Measurements from ENCODE around the gene JADE3.
"Not testable (repeated sequence)": the region's sequence is repeated elsewhere in the genome, so short reads cannot be mapped to it uniquely, and the experiment has no call there.

The JADE3 gene

DNA sequence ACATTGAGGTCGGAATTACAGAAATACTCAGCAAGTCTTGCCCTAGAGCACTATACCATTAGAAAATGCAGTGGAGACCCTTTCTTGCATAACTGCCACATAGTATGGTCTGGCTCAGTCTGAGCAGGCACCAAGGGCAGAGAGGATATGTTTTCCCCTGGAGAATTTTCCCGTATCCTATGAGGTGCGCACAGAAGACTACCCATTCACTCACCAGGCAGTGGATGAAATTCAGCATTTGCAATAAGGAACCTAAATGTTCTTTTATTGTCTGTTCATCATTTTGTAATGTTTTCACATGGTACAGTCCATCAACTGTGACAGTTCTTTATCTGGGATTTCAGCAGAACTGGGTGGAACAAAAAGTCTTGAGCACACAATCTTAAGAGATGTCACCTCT is 15.5 kb downstream of the JADE3 start:
- DNase-seq = no peak
- in situ Hi-C loops (cut with MboI; ENCODE audit: low pct_unique_long_range_greater_than_20kb, low sequenced_read_pairs) = no loop called here

DNA sequence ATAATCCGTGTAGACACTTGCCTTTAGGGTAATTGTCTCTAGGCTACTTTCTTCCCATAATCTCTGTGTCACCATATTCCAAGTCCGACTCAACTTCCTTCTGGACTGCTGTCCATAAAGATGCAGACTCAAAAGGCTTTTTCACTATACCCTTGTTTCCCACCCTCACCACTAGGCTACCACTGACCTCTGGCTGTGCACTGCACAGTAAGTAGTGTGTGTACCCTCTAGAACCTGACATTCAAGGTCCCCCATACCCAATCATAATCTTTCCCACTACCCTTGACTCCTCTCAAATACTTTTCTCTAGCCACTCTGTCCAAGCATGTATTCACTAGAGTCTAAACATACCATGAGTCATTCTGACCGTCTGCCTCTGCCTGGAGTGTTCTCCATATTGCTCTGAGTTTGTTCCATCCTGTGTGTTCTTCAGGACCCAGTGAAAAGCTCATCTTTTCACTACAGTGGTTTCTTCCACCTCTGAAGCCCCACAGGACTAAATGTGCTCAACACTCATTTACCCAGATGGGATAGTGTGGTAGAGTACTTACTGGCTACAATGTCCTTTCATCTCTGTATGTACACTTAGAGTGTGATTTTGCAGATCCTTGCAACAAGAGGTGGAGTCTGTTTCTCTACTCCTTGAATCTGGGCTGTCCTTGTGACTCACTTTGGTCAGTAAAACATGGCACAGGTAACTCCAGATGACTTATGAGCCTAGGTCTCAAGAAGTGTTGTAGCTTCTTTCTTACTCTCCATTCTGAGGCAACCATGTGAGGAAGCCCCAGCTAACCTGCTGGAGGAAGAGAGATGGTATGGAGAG is 17.4 kb downstream of the JADE3 start:
- no peak for DNase-seq
- in situ Hi-C loops (cut with MboI; ENCODE audit: low pct_unique_long_range_greater_than_20kb, low sequenced_read_pairs) = no loop called here

DNA sequence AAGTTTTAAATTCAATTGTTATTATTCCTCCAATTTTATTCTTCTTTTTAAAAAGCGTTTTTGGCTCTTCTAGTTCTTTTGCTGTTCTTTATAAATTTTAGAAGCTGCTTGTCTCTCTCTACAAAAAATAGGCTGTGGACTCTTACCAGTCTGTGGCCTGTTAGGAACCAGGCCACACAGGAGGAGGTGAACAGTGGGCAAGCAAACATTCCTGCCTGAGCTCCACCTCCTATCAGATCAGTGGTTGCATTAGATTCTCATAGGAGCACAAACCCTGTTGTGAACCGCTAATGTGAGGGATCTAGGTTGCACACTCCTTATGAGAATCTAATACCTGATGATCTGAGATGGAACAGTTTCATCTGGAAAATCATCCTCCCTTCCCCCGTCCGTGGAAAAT is 23.1 kb downstream of the JADE3 start:
- in situ Hi-C loops (cut with MboI; ENCODE audit: low pct_unique_long_range_greater_than_20kb, low sequenced_read_pairs) = no loop called here
- no peak for DNase-seq

DNA sequence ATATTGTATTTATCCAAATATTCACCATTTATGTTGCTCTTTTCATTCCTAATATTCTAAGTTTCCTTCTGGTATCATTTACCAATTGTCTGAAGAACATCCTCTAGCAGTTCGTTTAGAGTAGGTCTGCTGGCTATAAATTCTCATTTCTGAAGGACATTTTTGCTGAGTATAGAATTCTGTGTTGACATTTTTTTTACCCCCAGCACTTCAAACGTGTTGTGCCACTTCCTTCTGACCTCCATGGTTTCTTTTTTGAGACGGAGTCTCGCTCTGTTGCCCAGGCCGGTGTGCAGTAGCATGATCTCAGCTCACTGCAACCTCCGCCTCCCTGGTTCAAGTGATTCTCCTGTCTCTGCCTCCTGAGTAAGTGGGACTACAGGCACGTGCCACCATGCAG is 26.4 kb downstream of the JADE3 start:
- in situ Hi-C loops (cut with MboI; ENCODE audit: low pct_unique_long_range_greater_than_20kb, low sequenced_read_pairs) = no loop called here
- DNase-seq = no peak

DNA sequence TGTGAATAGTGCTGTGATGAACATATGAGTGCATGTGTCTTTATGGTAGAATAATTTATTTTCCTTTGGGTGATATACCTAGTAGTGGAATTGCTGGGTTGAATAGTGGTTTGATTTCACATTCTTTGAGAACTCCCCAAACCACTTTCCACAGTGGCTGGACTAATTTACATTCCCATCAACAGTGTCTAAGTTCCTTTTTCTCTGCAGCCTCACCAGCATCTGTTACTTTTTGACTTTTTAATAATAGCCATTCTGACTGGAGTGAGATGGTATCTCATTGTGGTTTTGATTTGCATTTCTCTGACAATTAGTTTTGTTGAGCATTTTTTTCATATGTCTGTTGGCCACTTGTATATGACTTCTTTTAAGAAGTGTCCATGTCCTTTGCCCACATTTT is 29.1 kb downstream of the JADE3 start:
- in situ Hi-C loops (cut with MboI; ENCODE audit: low pct_unique_long_range_greater_than_20kb, low sequenced_read_pairs) = no loop called here
- DNase-seq = peak; percentile 72

DNA sequence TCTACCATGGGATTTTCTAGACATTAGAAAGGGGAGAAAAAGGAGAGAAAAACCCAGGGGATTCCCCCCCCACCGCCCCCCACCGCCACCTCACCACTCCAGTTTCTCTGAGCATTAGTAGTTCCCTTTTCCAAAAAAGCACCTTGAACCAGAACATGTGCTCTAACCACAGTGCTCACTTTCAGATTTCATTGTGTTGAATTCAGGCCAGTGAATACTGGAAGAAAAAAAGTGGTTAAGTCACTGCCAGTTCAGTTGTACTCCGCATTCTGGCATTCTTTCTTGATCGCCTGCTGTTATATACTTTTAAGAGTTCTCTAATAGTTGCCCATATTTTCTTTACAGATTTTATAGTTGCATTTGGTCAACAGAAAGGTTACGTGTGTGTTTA is 40.9 kb downstream of the JADE3 start:
- in situ Hi-C loops (cut with MboI; ENCODE audit: low pct_unique_long_range_greater_than_20kb, low sequenced_read_pairs) = no loop called here
- DNase-seq = peak; percentile 28

DNA sequence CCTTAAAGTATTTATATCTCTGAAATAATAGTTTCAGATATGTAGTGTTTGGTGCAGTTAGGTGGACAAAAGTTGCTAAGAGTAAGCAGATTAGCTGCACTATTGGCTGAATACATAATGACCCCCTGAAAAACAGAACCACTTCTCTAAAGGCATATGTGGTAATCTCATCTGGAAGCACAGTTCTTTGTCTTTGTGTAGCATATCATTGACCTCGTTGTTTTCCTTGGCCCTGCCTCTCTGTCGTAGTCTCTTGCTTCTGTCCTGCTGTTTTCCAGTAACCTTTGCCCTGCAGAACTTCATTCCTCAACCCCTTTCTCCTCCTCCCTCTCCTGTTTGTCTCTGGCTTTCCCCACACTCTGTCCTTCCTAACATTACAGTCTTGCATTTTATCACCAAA is 41.4 kb downstream of the JADE3 start:
- DNase-seq = peak; percentile 39
- in situ Hi-C loops (cut with MboI; ENCODE audit: low pct_unique_long_range_greater_than_20kb, low sequenced_read_pairs) = no loop called here

DNA sequence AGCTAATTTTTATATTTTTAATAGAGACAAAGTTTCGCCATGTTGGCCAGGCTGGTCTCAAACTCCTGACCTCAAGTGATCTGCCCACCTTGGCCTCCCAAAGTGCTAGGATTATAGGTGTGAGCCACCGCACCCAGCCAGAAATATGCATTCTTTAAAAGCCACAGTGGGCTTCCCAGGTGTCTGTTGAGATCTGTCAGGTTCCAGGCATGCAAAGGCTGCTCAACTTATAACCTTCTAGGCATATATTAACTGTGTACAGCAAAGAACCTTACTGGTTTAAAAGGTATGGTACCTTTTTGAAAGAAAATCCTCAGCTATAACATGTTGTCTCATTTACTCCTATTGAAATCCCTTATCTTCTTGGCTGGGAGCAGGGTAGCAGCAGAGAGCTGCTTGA is 42.5 kb downstream of the JADE3 start:
- in situ Hi-C loops (cut with MboI; ENCODE audit: low pct_unique_long_range_greater_than_20kb, low sequenced_read_pairs) = no loop called here
- no peak for DNase-seq

DNA sequence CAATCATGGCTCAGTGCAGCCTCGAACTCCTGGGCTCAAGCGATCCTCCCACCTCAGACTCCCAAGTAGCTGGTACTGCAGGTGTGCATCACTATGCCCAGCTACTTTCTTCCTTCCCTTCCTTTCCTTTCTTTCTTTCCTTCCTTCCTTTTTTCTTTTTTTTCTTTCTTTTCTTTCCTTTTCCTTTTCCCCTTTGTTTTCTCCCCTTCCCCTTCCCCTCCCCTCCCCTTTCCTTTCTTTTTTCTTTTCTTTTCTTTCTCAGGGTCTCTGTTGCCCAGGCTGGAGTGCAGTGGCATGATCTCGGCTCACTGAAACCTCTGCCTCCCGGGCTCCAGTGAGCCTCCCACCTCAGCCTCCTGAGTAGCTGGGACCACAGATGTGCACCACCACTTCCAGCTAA is 44.4 kb downstream of the JADE3 start:
- in situ Hi-C loops (cut with MboI; ENCODE audit: low pct_unique_long_range_greater_than_20kb, low sequenced_read_pairs); DNase-seq: not testable (repeated sequence)

DNA sequence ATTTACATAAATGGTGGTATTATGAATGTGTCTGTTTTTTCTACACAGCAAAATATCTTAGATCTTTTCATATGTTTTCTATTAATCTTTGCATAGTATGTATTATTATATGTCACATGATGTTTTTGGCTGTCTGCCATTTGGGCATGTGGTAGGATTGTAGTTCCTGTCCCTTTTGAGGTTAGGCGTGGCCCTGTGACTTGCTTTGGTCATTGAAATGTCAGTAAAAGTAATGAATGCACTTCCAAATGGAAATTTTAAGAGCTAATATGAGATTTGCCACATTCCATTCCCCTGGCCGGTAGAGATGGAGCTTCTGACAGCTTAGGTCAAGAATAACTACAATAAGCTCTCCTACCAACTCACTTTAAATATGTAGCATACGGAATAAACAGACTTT is 45.1 kb downstream of the JADE3 start:
- no peak for DNase-seq
- in situ Hi-C loops (cut with MboI; ENCODE audit: low pct_unique_long_range_greater_than_20kb, low sequenced_read_pairs) = no loop called here

DNA sequence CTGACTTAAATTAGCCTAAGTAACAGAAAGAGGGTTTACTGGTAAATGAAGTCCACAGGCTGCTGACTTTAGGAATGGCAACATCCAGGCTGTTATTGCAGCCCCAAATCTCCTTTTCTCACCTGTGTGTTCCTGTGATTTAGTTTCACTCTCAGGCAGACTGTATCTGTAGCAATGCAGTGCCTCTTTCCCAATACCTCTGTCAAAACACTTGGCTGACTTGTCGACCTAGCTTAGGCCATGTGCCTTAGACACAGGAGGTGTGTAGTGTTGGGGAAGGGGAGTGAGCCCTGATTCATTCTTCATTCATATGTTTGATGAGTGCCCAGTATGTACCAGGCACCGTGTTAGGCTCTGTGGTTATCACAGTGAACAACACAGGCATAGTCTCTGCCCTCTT is 46.9 kb downstream of the JADE3 start:
- DNase-seq = no peak
- in situ Hi-C loops (cut with MboI; ENCODE audit: low pct_unique_long_range_greater_than_20kb, low sequenced_read_pairs) = no loop called here

DNA sequence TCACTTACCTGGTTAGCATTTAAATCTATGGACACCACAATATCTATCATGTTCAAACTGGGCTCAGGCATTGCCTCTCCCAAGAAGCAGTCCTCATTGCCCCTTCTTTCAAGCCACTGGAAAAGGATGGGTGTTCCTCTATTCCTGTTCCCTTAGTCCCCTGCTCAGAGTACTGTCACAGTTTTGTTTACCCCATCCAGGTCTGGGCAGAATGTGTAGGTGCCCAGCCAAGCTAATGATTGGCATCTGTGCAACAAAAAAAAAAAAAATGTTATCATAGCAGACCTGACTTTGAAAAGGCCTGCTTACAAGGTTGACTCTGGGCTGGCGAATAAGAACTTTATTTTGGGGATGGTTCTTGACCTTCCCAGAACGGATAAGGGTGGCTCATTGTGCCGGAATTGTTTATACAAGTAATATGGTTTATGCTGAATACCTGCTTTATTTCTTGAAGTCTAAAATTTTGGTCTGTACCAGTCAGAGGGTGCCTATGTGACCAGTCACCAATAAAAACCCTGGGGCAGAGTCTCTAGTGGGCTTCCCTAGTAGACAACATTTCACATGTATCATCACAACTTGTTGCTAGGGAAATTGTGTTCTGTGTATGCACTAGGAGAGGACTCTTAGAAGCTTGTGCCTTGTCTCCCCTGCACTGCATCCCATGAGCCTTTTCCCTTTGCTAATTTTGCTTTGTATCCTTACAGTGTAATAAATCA is 47.9 kb downstream of the JADE3 start:
- in situ Hi-C loops (cut with MboI; ENCODE audit: low pct_unique_long_range_greater_than_20kb, low sequenced_read_pairs) = no loop called here
- DNase-seq = no peak

DNA sequence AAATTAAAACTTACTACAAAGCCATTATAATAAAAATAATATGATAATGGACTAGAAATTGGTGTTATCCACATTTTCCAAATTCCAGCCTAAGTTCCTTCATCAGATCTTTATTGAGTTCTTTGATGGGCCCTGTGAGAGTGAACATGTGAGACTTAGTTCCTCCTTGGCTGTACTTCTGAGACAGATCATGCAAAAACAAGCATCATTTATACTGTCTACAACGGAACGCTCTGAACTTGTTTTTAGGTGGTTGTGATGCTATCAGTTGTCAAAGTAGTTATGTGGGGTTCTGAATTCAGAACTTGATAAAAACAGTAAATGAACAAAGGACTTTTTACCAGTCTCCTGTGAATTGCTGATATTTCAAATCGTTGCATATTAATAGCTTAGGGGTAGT is 48.9 kb downstream of the JADE3 start:
- no peak for DNase-seq
- in situ Hi-C loops (cut with MboI; ENCODE audit: low pct_unique_long_range_greater_than_20kb, low sequenced_read_pairs) = no loop called here

DNA sequence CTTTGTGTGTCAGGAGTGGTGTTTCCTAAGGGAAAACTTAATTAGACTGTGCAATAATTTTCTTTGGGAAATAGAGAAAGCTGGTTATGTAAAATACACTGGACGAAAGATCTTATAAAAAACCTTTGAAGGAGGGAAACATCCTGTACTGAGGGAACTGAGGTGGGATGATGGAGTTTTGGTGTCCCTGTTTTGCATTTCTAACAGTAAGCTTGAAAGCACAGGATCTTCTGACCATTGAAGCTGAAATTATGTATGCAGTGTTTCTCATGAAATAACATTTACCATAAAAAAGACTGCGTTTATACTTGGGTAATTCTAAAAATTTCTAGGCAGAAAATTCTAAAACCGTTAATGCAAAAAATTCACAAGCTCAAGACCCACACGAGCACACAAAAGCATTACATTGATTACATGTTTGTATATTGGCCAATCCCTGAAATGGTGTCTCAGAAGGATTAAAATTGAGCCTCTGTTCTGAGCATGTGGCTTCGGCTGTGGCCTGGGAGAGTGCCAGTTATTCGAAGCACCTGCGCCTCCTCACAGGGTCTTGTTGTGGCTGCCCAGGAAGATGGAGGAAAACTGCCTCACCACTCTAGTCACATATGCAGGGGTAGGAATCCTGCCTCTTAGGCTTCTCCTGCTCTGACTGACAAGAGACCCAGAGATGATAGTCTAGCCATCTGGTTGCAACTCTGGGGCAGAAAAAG is 49.5 kb downstream of the JADE3 start:
- in situ Hi-C loops (cut with MboI; ENCODE audit: low pct_unique_long_range_greater_than_20kb, low sequenced_read_pairs) = no loop called here
- DNase-seq = no peak

DNA sequence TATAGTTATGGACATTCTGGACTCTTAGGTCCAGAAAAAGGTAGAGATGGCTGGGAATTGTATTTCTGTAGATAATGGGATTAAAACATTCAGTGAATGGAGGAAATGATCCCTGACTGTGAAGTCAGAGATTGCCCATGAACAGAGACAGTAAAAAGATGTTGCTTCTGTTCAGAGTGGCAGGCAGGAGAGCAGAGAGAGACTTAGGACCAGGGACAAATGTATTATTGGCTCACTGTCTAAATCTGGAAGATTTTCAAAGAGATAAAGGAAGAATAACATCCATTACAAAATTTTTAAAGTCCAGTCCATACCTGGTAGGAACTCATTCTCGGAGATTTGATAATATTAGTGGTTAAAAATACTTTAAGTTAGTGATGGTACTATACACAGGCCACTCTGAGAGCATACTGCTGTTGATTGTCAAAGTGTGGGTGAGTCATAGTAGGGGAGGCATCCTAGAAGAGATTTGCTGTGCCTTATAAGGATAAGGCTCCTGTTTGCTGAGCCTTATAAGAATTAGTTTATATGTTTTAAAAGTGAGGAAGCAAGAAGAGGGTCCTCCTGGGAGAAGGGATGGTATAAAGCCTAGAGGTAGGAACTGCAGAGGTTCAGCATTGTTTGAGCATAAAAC is 53.0 kb downstream of the JADE3 start:
- DNase-seq = no peak
- in situ Hi-C loops (cut with MboI; ENCODE audit: low pct_unique_long_range_greater_than_20kb, low sequenced_read_pairs) = no loop called here

DNA sequence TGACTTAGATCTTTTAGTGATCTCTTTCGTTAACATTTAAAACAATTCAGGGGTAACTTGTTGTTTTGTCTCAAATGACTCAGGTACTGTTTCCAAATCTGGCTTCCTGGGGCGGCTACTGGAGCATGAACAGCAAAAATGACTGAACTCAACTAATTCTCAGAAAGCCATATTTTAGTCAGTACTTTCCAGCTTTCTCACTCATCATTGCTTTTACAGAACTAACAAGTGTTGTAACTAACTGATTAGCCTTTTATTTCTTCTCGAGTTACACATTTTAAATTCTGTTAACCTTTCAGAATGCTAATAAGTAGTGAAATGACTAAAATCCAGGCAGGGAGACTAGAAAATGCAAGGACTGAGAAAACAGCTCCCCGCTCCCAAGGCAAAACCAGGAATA is 55.3 kb downstream of the JADE3 start:
- DNase-seq = no peak
- in situ Hi-C loops (cut with MboI; ENCODE audit: low pct_unique_long_range_greater_than_20kb, low sequenced_read_pairs) = no loop called here

DNA sequence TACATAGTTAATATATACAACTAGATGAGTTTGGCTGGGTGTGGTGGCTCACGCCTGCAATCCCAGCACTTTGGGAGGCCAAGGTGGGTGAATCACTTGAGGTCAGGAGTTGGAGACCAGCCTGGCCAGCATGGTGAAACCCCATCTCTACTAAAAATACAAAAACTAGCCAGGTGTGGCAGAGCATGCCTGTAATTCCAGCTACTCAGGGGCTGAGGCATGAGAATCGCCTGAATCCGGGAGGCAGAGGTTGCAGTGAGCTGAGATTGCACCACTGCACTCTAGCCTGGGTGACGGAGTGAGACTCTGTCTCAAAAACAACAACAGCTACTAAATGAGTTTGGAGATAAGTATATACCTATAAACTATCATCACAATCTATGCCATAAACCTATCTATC is 64.8 kb downstream of the JADE3 start:
- in situ Hi-C loops (cut with MboI; ENCODE audit: low pct_unique_long_range_greater_than_20kb, low sequenced_read_pairs); DNase-seq: not testable (repeated sequence)

DNA sequence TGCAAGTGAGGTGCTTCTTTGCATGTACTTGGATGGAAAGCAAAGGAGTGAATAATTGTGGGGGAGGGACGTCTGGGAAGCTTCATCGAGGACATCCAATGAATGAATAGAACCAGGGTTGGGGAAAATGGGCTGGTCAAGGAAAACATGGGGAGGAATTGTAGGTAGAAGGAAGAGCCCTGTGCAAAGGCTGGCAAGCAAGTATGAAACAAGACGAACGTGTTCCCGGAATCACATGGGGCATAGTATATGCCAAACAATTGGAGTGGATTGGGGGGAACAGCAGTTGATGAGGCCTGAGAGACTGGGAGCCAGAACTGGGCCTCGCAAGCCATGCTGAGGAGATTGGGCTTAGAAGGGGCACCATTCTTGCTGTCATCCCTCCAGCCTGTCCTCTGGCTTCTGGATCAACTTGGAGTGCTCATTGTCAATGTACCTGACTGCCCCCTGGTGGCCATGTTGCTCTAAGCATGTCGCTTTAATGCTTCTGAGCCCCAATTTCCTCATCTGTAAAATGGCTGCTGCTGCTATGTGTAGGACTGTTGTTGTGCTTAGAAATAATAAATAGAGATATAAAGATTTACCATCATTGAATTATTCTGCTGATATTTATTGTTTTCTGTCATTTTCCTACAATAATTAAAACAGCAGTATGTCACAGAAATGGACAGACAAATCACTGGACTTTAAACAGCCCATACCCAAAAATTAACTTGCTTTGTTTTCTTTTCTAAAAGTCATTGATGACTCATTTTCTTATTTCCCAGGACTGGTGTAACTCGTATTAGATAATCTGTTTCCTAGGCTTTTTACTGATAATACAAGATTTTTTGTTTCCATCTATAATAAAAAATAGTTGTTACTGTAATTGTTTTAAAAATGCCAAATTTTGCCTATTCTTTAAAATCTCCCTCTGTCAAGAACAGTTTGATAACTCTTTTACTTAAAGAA is 66.4 kb downstream of the JADE3 start:
- DNase-seq = peak; percentile 90
- in situ Hi-C loops (cut with MboI; ENCODE audit: low pct_unique_long_range_greater_than_20kb, low sequenced_read_pairs) = no loop called here

DNA sequence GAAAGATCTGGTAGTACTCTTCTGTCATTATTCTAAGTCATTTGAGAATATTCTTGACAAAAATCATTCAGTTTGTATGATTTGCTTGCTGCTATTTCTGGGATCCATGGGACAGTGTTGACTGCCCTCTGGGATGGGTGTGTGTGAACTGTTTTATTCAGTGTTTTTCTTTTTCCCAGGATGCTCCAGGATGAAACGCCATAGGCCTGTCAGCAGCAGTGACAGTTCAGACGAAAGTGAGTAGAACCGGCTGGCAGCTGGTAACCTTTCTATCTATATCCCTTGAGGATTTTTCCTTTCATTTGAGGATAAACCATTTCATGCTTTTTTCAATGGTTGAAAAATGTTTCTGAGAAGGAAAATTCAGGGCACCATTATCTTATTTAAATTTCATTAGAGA is 72.5 kb downstream of the JADE3 start:
- in situ Hi-C loops (cut with MboI; ENCODE audit: low pct_unique_long_range_greater_than_20kb, low sequenced_read_pairs) = no loop called here
- no peak for DNase-seq

All from KBM-7 (cell line).